ENCODE results near the gene ACVR2A.

Gene ACVR2A

DNA sequence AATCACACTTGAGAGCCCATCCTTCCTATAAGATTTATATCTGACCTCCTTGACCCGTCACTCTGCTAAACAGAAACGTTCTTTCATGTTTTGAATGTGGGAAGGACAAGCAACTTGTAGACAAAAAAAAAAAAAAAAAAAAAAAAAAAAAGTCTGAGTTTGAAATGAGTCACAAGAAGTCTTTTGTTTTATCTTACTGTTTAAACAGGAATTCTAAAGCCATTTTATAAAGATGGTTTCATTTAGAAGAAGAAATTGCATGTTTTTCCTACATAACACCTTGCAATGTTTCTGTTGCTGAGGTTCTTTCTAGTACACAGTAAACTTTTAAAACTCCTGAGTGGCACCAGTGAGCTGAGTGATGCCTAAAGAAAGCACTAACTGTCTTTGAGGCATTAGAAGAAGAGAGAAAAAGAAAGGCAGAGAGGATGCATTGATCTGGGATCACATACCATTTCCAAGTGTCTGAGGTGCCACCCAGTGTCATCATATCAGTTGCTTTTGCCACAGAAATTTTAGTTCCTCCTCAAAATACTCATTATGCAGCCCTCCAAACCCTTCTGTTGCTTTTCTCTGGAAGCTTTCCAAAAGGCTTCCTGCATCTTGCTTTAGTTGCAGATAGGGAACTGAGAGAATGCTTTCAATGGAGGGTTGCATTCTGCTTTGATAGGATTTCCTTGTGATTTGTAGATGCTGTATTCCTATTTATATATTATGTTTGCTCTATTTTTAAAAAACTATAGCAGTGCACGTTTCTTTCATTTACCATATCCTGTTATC is 69.1 kb downstream of the ACVR2A start:
- no peak for DNase-seq (ENCODE audit: low read depth, low spot score)

DNA sequence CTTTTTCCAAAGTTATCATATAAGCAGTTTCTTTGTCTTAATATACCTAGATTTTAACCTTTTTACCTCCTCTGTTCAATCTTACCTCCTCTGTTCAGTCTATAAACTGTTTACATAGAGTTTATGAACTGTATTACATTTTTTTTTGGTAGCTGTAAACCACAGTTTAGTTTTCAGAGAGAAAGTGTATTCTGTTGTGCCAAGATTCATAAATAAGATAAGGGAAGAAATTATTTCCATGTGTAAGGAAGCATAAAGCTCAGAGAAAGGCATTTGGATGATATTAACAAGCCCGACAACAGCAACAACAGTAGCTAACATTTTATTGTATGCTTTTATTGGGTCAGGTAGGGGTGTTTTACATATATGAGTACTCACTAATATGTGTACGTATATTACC is 71.2 kb downstream of the ACVR2A start:
- H3K4me3 ChIP-seq (ENCODE audit: low read length) = no peak overlapping the region
- no peak for DNase-seq (ENCODE audit: low read depth, low spot score)

More for the DNA sequence above, 69.1 kb downstream of the ACVR2A start:
- no peak overlapping the region for H3K4me3 ChIP-seq (ENCODE audit: low read length)

DNA sequence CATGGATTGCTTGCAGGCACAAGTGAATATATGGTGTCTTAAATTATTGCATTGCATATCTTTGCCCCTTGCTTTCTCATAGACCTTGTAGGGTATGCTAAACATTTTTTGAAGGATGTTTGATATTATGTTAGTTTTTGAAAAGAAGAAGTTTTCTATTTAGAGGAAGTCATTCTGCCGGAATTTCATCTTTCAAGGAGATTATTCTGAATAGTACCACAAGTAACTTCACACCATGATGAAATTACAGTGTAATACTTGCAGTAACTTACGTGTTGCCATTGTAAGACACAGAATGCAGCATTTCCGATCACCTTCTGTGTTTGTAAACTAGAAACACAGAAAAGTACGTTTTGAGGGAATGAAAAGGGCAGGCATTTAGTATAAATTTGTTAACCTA is 71.9 kb downstream of the ACVR2A start:
- H3K4me3 ChIP-seq (ENCODE audit: low read length) = no peak overlapping the region
- no peak for DNase-seq (ENCODE audit: low read depth, low spot score)

DNA sequence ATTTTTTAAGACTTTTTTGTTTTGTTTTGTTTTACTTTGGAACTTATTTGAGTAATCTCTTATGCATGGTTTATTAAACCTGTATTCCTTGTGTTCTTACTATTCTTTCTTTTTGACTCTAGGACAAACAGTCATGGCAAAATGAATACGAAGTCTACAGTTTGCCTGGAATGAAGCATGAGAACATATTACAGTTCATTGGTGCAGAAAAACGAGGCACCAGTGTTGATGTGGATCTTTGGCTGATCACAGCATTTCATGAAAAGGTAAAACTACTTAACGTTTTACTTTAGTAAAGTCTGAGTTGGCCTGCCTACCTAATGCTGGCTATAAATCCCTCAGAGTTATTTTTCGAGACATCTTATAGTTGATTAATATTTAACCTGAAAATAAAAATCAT is 72.3 kb downstream of the ACVR2A start:
- H3K4me3 ChIP-seq (ENCODE audit: low read length) = no peak overlapping the region
- no peak for DNase-seq (ENCODE audit: low read depth, low spot score)

DNA sequence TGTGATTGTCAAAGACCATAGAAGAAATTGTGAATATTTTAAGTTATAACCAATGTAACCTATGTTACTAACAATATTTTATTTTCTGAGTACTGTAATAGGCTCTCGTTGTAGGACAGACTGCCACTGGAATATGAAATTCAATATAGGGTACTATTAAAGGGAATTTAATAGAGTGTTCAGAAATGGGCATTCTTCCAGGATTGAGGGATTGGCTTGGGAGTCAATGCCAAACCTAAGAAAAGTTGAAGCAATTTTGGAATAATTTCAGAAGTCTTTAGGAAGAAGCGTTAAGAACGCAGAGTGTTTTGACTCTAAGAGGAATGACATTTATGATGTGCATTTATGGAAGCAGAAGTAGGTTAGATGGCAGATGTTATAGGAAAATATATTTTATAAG is 79.0 kb downstream of the ACVR2A start:
- DNase-seq (ENCODE audit: low read depth, low spot score) = no peak

DNA sequence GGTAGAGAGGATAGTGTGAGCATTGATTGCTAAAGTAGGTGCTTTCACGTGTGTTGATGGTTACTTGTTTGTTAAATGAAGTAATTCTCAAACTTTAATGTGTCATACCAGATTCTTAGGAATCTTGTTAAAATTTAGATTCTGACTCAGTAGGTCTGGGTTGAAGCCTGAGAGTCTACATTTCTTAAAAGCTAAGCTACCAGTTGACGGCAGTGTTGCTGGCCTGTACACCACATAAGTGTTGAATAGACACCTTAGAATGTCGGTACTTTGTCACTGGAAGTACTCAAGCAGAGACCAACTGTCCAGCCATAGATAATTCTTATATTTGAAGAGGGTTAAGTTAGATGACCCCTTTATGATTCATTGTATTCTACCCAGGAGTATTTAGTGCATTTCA is 79.8 kb downstream of the ACVR2A start:
- no peak overlapping the region for H3K4me3 ChIP-seq (ENCODE audit: low read length)
- DNase-seq (ENCODE audit: low read depth, low spot score) = no peak

More for the DNA sequence above, 79.0 kb downstream of the ACVR2A start:
- H3K4me3 ChIP-seq (ENCODE audit: low read length) = no peak overlapping the region

DNA sequence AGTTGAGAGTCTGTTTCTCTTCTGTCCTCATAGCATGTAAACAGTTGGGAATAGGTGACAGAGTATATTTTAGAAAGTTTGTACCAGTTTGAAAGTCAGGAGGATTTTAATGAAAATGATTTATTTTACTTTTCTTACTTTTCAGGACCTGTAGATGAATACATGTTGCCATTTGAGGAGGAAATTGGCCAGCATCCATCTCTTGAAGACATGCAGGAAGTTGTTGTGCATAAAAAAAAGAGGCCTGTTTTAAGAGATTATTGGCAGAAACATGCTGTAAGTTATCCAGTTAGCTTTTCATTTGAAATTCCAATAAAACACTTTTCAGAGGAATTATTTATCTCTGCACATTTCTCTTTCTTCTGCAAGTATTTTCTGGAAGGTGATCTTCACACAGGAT is 81.1 kb downstream of the ACVR2A start:
- peak; percentile 10 for DNase-seq (ENCODE audit: low read depth, low spot score)
- no peak overlapping the region for H3K4me3 ChIP-seq (ENCODE audit: low read length)

DNA sequence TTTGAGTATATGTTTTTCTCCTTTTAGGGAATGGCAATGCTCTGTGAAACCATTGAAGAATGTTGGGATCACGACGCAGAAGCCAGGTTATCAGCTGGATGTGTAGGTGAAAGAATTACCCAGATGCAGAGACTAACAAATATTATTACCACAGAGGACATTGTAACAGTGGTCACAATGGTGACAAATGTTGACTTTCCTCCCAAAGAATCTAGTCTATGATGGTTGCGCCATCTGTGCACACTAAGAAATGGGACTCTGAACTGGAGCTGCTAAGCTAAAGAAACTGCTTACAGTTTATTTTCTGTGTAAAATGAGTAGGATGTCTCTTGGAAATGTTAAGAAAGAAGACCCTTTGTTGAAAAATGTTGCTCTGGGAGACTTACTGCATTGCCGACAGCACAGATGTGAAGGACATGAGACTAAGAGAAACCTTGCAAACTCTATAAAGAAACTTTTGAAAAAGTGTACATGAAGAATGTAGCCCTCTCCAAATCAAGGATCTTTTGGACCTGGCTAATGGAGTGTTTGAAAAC is 82.3 kb downstream of the ACVR2A start:
- no peak for DNase-seq (ENCODE audit: low read depth, low spot score)
- no peak overlapping the region for H3K4me3 ChIP-seq (ENCODE audit: low read length)

DNA sequence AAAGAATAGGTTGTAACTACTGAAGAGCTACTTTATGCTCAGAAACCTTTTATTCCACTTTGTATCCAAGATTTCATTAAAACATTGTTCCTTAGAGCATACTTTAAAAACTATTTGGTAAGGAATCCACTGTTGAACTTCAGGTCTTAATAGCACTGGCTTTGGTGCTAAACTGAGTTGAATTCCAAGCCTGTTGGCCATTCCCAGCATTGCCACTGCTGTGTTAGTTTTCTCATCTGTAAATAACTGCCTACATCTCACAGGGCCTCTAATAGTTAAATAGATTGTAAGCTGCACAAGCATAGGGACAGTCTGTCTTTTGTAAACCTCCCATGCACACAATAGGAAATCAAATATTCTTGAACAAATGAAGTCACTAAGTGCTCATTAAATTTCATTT is 89.1 kb downstream of the ACVR2A start:
- H3K4me3 ChIP-seq (ENCODE audit: low read length) = no peak overlapping the region
- DNase-seq (ENCODE audit: low read depth, low spot score) = no peak

DNA sequence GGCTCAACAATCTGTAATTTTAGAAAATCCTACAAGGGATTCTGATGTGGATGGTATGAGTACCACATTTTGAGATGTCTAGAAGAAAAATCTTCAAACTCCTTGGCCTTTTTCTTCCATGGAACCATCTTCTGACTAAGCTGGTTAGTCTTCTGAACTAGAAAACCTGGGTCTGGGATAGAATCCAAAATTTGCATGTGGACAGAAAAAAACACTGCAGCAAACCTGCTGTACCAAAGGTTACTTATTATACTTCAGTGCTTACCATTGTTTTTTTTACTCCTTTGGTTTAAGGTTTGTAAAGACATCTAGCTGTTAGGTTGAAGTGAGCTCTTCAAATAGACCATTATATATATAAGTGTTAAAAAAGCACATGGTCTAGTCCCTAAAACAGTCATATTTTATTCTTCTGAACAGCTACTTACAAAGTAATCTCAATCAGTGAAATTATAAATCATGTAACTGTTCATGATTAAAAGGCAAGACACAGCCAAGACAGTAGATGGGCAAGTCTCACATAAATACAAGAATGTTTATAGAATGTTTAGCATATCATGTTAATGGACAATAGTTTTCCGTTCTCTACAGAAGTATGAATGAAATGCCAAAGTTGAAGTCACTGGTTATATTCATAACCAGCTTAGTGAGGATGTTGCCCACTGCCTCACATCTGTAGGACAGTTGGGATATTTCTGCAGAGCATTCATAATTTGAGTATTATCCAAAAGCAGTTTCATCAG is 90.2 kb downstream of the ACVR2A start:
- DNase-seq (ENCODE audit: low read depth, low spot score) = no peak
- H3K4me3 ChIP-seq (ENCODE audit: low read length) = no peak overlapping the region

DNA sequence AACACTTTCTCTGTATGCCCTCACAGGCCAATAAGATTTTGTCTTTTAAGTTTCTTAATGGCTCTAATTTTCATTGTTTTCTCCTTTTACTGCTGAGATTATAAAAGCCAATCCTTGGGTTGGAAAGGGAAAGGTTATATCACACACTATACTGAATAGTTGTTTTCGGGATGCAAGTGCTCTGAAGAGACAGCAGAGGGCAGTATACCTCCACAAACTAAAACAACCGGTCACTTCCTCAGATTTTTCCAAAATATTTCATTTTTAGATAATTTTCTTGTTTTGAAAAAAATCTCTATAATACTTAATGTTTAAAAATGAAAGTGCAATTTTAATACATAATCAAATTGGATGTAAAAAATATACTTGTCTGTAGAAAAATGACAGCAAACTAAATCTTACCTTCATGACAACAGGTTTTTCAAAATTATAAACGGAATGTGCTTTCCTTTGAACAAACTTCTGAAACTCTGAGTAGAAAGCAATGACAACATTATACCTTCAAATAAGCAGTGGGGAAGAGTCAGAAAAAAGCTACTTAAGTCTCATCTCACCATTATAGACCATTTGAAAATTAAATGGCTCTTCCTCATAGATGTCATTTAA is 93.0 kb downstream of the ACVR2A start:
- H3K4me3 ChIP-seq (ENCODE audit: low read length) = no peak overlapping the region
- peak; percentile 16 for DNase-seq (ENCODE audit: low read depth, low spot score)

DNA sequence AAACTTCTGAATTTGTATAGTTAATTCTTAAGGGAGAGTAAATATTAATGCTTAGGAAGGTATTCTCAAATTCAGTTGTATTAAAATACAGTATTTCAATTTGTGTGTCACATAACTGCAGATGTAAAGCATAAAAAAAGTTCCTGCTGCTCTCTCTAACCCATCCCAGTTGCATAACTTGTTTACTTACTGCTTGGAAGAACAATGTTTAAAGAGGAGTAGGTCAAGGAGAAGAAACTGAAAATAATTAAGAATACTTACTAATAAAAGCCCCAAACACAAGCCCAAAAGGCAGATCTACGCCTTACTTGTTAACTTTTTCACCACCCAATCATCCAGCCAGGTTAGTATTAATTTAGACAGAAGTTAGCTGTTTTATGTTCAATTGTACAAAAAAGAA is 94.5 kb downstream of the ACVR2A start:
- no peak overlapping the region for H3K4me3 ChIP-seq (ENCODE audit: low read length)
- DNase-seq (ENCODE audit: low read depth, low spot score) = no peak

DNA sequence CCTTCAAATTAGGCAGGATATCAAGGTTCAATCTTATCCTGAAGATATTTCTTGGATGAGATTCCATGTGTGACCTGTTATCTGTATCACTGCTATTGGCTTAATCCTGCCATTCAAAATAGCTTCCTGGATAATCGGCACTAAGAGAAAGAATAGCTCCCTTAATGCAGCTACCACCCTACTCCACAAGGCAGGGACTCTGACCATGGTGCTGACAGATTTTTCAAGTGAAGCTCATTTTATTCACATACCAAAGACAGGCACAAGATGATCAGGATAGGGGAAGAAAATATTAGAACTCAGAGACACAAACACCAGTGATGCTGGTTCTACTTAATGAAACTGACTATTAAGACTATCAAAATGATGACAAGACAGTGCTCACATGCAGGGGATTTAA is 100.8 kb downstream of the ACVR2A start:
- no peak for DNase-seq (ENCODE audit: low read depth, low spot score)
- no peak overlapping the region for H3K4me3 ChIP-seq (ENCODE audit: low read length)

DNA sequence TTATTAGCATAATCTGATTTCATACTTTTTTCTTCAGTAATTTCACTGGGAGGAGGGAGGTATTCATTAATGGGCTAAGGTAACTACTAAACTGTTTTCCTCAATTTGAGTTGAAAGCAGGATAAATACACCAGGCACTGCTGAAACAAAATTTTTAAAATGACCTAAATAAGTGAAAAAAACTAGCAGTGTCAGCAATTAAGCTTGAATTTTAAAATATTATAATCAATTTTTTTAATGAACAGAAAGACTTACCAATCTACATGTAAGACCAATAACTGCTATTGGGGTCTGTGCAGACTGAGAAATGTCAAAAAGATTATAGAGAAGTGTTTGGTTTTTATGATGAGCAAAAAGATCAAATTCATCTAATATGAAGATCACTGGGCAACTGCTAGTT is 107.3 kb downstream of the ACVR2A start:
- no peak overlapping the region for H3K4me3 ChIP-seq (ENCODE audit: low read length)
- DNase-seq (ENCODE audit: low read depth, low spot score) = no peak

DNA sequence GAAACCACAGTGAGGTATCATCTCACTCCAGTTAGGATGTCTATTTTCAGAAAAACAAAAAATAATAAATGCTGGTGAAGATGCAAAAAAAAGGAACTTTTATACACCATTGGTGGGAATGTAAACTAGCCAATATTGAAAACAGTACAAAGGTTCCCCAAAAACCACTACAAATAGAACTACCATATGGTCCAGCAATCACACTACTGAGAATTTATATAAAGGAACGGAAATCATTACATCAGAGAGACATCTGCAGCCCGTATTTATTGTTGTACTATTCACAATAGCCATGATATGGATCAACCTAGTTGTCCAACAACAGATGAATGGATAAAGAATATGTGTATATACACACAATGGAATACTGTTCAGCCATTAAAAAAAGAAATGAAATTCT is 123.7 kb downstream of the ACVR2A start:
- no peak overlapping the region for H3K4me3 ChIP-seq (ENCODE audit: low read length)
- DNase-seq (ENCODE audit: low read depth, low spot score) = no peak

DNA sequence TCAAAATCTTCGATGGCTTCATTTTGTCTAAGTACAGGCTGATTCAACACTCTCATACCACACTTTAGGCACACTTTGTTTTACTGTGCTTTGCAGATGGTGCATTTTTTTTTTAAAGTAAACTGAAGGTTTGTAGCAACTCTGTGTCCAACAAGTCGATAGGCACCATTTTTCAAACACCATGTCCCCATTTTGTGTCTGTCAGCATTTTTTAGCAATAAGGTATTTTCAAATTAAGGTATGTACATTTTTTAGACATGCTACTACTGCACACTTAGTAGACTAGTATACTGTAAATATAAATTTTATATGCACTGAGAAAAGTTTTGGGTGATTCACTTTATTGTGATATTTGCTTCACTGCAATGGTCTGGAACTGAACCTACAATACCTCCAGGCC is 131.3 kb downstream of the ACVR2A start:
- no peak overlapping the region for H3K4me3 ChIP-seq (ENCODE audit: low read length)
- DNase-seq (ENCODE audit: low read depth, low spot score) = no peak

DNA sequence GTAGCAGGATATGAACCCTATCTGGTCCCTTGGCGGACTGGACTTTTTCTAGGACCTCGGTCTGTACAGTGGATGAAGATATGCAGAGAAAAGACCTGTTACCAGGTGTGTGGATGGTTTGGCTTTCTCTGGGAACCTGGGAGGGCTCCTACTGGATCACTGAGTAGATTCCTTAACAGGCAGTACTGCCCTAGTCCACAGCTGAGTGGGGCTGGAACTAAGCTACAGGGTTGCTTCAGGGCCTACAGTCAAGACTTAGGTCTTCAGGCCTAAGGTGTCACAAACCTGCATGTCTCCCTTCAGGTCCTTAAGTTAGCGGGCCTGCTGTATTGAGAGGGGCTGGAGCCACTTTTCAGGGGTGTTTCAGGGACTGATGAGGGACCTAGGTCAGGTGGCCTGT is 132.8 kb downstream of the ACVR2A start:
- DNase-seq (ENCODE audit: low read depth, low spot score) = no peak
- H3K4me3 ChIP-seq (ENCODE audit: low read length) = no peak overlapping the region
